DMS153 treated with DMSO at 0.1 percent for 48 hours (cell line): ENCODE results near the gene IMP4.

ENCODE experiments used
- DNase-seq: peaks from one replicate; lab custom pipeline; 2025; ENCODE audit not compliant: unreplicated experiment; lab: John Stamatoyannopoulos, UW

IMP4 gene

DNA sequence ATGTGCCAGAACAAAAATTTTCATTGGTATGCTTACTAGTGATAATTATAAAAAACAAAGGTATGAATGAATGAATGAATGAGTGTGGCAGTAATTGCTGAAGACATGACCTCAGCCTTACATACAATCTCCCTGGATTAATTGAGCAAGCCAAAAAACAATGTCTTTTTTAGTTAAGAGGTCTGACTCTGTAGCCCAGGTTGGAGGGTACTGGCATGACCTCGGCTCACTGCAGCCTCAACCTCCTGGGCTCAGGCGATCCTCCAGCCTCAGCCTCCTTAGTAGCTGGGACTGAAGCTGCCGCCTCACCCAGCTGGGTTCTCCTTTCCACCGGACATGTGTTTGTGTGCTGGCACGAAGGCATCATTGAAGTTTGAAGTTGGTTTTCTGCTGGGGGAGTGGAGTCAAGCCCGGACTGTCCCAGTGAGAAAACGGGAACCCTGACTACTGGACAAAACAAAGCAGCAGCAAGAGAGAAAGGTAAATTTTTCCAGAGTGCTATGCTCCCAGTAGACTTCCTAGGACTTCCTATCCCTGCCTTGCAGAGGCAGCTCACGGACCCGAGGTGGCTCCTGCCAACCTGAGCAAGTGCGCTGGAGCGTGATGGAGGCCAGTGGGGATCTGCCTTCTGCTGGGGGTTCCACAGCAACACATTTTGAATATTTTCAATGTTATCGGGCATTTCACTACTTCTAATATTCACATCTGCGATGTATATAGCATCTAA, 6.4 kb upstream of the IMP4 start:
- DNase-seq, result peak; percentile 65

DNA sequence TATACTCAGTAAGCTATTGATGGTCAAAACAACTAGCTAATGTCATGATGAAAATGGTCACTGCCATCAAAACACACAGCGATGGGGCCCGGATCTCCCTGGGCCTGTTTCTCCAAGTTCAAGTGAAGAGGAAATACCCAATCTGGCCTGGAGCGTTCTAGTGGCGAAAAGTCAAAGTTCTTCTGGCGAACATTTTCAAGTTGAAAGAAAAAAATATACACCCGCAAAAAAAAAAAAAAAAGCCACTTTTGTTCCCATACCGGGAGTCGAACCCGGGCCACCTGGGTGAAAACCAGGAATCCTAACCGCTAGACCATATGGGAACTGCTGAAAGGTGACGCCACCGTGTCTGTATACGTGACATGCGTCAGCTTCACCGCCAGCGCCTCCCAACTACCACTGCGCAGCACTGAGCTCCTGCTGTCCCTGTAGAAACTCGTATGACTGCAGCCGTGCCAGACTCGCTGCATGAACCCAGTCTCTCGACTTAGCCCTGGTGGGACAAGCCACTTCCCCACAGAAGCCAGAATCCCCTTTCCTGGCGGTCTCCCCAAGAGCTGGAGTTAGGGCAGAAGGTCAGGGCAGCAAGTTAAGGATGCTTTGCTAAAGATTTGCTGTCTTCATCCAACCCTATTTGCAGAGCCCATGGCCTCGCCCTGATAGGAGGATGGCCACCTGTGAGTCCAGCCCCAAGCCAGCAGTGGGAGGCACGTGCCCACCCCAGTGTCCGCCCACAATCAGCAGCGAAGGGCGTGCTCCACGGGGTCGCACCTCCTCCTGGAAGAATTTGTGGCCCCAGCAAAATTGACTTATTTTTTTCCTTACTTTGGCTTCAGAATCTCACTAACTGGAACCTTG, 5.6 kb upstream of the IMP4 start:
- DNase-seq, result peak; percentile 69

DNA sequence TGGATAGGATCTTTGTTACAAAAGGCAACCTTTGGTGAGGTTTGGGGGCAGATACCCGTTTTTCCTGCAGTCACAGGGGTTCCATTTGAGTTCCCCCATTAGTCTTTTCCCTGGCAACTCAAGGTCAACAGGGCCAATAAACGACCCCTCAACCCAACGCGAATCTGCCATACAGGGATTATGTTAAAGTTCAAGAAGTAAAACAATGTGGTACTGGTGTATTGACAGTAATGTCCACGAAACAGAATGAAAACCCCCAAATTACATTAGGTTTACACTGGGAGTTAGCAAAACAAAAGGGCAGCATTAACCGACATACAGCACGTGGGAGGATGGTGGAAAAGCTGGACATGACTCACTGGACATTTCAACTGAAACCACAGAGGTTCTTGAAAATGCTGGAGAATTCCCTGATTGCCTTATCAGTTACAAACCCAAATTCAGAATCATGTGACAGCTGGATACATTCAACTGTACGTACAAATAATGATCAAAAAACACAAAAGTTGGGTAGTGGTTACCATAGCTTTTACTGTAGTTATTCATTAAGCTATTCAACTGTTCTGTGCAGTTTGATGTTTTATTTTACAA, 4.9 kb upstream of the IMP4 start:
- no peak for DNase-seq

DNA sequence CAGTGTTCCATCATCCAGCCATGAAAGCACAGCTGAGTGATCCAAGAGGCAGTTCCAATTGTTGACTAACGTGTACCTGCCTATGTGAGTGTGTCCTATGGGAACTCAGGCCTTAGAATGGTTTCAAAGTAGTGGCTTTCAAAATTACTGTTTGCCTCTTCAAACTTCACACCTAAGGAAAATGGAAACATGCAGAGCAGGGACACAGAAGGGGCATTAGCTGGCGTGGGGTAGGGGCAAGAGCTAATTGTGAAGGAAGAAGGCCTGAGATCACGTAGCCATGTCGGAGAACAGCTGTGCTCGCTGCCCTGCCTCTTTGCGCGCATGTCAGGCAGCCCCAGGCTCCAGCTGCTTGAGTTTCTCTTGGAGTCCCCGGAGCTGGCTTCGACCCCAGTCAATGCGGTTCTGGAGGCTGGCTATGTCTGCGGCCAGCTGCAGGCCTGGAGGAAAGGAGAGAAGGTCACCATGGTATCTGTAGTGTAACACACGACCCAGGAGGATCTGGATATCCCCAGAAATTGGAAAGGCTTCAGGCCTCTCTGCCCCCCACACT, 3.8 kb upstream of the IMP4 start:
- no peak for DNase-seq

DNA sequence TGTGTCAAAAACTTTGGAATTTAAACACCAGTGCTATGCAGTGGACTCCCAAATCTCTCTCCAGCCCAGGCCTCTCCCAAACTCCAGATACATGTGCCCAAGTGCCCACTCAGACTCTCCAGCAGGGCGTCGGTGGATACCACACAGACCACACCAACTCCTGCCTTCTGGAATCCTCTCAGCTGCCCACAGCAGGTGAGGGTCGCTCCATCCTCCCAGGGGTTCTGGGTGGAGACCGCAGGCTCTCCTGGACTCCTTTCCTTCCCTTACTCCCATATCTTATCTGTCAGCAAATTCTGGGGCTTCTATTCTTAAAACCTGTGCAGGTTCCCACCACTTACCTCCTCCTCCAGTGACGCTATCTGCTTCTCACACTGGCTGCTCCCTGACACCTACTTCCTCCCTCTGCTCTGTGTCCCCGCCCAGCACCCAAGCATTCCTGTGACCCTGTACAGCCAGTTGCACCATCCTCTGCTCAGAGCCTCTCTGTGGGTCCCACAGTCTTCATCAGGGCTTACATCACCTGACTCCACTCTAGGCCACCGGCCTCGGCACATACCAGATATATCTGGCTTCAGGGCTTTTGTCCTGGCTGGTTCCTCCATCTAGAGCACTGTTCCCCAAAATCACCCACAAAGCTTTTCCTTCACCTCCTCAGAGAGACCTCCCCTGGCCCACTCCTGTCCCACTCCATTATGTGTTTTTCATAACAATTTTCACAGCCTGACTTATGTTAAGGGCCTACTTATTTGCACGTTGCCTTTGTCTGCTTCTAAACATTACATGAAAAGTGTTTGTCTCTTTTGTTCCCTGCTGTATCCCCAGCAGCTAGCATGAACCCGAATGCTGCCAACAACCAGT, 2.6 kb upstream of the IMP4 start:
- DNase-seq, result no peak

DNA sequence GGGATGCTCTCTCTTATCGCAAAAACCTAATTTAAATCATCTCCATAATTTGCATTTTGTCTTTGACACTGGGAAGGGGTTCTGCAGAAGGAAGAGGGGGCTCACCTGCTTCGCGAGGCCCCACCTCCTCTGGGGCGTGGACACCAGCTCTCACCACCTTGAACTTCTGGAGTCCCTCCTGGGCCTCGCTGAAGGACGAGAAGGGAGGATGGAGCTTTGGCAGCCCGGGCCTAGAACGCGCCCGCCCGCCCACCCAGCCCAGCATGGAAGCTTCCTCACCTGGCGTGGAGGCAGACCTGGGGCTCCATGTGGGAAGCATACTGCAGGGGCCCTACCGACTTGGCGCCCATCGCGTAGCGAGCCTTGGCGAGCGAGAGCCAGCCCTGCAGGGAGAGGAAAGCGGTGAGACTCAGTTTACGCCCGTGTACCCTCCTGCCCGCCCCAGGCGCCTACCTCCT, 1.1 kb upstream of the IMP4 start:
- no peak for DNase-seq

DNA sequence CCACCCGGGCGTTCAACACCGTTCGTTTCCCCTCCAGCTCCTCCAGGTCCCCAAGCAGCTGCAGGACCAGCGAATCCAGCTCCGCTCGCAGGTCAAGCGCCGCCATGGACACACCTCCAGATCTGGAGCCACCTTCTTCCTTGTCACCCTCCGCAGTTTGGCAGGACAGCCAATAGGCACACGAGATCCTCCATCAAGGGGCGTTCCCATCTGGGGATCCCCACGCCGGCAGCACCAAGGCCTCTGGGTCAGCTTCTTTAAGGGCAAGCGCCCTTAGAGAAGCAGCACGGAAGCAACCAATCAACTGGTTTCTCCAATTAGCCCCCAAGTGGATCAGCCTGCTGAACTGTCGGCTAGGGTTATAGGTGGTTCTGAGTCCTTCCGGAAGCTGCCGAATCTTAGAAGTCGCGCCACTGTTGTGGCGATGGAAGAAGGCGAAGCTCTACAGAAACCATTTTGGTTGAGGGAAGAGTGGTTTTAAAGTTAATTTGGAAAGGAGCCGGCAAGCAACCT, 621 bp upstream of the IMP4 start:
- peak; percentile 91 for DNase-seq

DNA sequence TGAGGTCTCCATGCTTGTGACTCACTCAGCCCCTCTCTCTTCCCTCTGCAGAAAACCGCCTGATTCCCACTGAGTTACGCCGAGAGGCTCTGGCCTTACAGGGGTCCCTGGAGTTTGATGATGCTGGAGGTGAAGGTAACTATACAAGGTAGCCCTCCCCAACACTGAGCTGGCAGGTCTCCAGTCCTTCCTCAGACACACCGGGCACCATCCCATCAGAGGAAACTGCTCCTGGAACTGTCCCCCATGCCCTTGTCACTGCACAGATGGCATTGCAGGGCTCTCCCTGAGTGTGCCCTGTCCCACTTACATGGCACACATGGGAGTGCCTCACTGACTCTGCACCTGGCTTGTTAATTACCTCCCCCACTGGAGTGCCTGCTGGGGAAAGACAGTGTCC, 1.9 kb downstream of the IMP4 start:
- no peak for DNase-seq

DNA sequence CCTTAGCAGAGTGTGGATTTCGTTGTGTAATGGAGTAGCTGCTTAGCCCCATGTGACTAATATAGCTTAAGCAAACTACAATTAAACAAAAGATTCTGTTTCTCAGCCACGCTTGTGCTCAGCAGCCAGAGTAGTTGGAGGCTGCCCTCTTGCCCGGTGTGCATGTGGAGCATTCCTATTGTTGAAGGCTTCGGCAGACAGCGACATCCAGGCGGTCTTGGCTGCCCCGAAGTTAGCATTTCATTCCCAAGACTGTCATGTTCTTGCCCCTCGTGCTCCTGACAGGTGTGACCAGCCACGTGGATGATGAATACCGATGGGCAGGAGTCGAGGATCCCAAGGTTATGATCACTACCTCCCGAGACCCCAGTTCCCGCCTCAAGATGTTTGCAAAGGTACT, 2.4 kb downstream of the IMP4 start:
- no peak for DNase-seq

DNA sequence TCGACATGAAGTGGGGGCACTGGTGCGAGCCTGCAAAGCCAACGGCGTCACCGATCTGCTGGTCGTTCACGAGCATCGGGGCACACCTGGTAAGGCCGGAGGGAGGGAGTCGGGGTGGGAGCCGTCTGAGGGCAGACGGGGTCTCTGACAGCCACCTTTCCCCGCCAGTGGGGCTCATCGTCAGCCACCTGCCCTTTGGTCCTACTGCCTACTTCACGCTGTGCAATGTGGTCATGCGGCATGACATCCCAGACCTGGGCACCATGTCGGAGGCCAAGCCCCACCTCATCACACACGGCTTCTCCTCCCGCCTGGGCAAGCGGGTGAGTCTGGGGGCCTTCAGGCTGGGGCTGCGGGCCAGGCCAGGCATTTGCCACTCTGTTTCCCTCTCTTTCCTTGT, 2.9 kb downstream of the IMP4 start:
- DNase-seq, result no peak

DNA sequence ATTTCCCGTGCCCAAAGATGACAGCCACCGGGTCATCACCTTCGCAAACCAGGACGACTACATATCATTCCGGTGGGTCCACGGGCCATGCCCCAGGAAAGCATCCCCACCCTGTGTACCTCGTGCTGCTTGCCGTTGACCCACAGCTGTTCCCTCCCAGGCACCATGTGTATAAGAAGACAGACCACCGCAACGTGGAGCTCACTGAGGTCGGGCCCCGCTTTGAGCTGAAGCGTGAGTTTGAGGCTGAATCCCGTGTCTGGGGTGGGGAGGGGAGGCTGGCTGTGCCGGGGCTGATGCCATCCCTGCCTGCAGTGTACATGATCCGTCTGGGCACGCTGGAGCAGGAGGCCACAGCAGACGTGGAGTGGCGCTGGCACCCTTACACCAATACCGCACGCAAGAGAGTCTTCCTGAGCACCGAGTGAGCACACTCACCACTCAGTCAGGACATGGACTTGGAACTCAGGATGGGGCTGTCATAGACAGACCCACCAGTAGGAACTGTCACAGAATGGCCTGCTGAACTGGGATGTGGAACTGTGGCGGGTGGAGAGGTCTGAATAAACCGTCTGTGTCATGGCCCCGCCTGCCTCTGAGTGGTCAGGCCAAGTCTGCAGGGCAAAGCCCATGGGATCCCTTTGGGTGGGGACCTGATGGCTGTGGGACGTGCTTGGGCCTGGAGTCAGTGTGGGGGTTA, 3.5 kb downstream of the IMP4 start:
- DNase-seq, result no peak

DNA sequence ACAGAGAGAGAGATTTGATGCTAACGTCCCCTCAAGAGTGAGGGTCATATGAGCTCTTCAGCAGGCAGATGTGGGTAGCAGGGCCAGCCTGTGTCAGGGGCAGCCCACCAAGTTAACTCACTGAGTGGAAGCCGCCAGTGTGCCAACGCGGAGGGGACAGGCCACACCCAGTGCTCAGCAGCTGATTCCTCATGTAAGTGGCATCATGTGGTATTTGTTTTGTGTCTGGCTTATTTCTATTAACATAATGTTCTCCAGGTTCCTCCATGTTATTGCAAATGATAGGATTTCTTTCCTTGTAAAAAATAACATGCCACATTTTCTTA, 4.0 kb downstream of the IMP4 start:
- no peak for DNase-seq

DNA sequence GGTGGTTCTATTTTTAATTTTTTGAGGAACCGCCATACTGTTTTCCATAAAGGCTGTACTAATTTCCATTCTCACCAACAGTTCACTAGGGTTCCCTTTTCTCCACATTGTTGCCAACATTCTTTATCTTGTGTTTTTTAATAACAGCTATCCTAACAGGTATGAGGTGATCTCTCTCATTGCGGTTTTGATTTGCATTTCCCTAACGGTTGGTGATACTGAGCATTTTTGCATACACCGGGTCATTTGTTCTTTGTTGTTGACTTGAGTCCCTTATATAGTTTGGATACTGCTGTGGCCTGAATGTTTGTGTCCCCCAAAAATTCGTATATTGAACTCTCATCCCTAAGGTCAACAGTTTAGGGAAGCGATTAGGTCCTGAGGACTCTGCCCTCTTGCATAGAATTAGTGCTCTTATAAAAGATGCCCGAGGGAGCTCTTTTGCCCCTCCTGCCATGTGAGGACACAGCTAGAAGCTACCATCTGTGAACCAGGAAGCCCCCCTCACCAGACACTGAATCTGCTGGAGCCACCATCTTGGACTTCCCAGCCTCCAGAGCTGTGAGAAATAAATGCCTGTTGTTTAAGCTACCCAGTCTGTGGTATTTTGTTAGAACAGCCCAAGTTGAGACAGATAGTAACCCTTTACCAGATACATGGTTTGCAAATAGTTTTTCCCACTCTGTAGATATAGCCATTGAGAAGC, 4.7 kb downstream of the IMP4 start:
- DNase-seq, result no peak

DNA sequence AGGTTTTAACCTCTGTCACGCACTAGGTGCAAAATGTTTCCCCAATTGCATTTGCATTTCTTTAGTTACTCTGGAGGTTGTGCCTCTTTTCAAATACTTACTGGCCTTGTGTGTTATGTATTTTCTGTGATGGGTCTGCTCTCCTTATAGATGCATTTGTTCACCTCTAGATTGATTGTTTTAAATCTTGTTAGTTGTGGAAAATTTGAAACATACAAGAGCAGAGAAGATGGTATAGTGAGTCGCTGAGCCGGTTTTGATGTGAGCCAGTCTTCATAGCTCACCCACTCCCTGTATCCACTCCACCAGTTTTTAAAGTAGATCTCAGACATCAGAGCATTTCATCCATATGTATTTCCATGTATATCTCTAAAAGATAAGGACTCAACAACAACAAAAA, 6.5 kb downstream of the IMP4 start:
- DNase-seq, result no peak

DNA sequence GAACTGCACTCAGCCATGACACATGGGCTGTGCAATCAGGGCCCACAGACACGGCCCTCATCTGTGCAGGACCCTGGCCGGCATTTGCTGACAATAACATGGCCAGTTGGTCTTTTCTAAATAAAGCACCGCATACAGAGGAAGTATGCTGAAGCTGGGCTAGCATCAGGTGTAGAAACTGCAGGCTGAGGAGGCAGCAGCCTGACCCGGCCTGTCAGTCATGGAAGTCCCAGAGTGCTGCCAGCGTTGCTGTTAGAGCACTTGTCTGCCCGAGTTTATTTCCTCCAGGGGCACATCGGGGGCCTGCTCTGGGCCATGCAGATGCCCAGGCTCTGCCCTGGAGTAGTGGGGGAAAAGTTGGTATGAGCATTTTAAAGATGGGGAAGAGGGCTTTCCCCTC, 9.0 kb downstream of the IMP4 start:
- DNase-seq, result no peak

DNA sequence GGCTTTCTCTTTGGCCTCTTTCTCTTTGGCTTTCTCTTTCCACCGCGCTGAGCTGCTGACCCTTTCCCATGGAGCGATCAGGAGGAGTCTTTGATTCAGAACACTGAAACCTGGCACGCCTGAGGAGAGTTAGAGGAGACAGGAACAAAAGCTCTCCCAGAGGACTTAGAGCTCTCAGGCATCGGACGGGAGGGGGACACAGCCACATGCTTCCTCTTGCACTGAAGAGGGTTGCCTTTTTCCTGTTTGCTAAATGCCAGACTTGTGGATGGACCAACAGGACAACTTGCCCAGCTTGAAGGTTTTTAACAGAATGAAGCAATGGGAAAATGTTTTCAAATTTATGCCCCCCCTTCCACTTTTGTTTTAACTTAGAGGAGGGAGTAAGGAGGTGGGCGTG, 9.5 kb downstream of the IMP4 start:
- DNase-seq, result no peak

DNA sequence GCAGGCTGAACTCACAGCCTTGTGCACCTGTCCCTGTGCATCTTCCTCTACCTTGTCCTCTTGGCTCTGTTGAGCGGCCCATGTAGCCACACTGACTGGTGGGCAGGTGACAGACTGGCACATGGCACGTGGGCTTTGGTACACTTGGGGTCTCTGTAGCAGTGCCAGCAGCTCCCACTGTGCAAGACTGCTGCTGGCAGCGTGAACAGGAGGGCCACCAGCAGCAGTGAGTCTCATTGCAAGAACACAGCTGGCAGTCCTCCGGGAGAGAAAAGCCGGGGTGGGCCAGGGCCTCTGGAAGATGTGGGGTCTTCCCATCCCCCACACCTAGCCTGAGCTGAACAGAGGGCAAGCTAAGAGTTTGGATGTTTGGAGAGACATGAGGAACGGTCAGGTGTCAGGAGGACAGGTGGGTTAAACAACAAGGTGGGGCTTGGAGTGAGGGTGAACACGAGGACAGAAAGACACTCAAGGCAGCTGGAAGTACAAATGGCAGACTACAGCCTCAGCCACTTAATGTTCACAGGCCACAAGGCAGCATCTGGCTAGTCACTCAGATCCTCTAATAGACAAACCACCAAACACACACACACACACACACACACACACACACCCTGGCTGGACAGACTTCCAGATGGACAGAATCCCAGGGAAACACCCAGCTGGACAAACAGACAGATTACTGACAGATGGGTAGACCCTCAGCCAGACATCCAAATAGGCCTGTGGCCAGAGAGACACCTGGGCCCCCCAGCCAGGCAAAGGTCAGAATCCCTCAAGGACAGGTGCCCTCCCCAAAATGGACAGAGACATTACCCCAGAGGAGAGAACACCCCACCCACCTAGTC, 10.8 kb downstream of the IMP4 start:
- no peak for DNase-seq

DNA sequence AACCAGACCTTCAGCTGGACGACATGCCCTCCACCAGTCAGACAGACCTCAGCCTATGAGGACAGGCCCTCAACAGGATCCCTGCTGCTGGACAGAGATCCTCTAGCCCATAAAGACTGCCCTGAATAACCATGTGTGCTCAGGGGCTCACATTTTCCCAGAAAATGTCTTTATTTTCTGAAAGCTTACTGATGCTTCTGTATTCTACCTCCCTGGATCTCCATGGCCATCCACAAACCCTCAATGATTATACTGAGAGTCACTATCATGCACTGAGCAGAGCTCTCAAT, 11.4 kb downstream of the IMP4 start:
- DNase-seq, result no peak

DNA sequence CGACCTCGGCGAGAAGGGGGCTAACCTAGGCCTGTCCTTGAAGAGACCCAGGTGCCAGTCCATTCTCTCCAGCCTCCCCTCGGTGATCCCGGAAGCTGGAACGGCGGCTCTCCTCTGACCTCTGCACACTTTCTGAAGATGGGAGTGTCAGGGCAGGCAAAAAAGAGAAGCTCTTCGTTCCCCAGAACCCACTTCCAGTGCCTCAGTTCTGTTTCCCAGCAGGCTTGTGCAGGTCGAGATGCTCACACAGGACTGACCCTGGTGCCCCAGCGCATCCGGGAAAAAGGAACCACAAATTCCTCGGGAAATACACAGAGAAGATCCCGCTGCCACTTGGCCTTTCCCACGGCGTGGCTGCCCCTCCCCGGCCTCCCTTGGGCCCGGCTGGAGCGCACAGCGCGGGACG, 12.5 kb downstream of the IMP4 start:
- no peak for DNase-seq
